SK-N-SH (cell line): Measurements from ENCODE around the gene DUSP1. TPM values are rescaled to one million over a fixed set of nuclear protein-coding genes. Genes with fewer than 3 reads are reported as not detected.

Experiments
- CTCF ChIA-PET: fragments of 300-600, 350-600 bp; formaldehyde crosslinking; extraction: SDS; loops from one replicate; lab custom pipeline; 2021; lab: Yijun Ruan, JAX
- POLR2A ChIA-PET: fragments of 350-600 bp; sonication (Branson Sonifier 250); formaldehyde crosslinking; extraction: SDS; loops from one replicate; lab custom pipeline; 2020; ENCODE audit warnings: antibody characterized with exemption, inconsistent platforms; lab: Yijun Ruan, JAX
- DNase-seq: peaks from one replicate; pipeline ENCODE4 v3.0.0; 2012
- H2AFZ ChIP-seq: fragments of 200-600 bp; sonication (generic); 2 replicates; pipeline ENCODE4 v1.8.1; 2016; ENCODE audit warnings: antibody characterized with exemption, mild to moderate bottlenecking, low read depth
- H3F3A ChIP-seq: fragments of 200-600 bp; sonication (generic); replicated peaks from 2 replicates; pipeline ENCODE3; 2016; ENCODE audit warnings: antibody characterized with exemption, mild to moderate bottlenecking; ENCODE audit not compliant: insufficient read depth
- H3K27ac ChIP-seq, 2 experiments: fragments of 200-500 bp in 1 of 2; fragments of 200-600 bp in 1 of 2; sonication (Bioruptor generic) in 1 of 2; sonication (generic), shearing (Covaris generic) in 1 of 2; 2 replicates each; pipeline versions ENCODE4 v1.5.1 to v1.6.1; 2014 to 2016; ENCODE audit warnings: low read depth in 2 of 2, inconsistent platforms in 1 of 2, low read length in 1 of 2, mild to moderate bottlenecking in 1 of 2, mixed read lengths in 1 of 2
- H3K27me3 ChIP-seq: fragments of 200-600 bp; sonication (generic), shearing (Covaris generic); 2 replicates; pipeline ENCODE4 v1.6.1; 2016; ENCODE audit warnings: mixed run types; ENCODE audit not compliant: insufficient read depth
- H3K36me3 ChIP-seq, 2 experiments: fragments of 200-500 bp in 1 of 2; fragments of 200-600 bp in 1 of 2; sonication (Bioruptor generic) in 1 of 2; sonication (generic) in 1 of 2; replicated peaks in 1 of 2; 2 replicates each; pipeline versions ENCODE3 to v1.5.1; 2014 to 2016; ENCODE audit warnings: low read length in 1 of 2, mild to moderate bottlenecking in 1 of 2; ENCODE audit not compliant: insufficient read depth in 2 of 2, control insufficient read depth in 1 of 2
- H3K4me1 ChIP-seq, 2 experiments: fragments of 200-500 bp in 1 of 2; fragments of 200-600 bp in 1 of 2; sonication (Bioruptor generic) in 1 of 2; sonication (generic), shearing (Covaris generic) in 1 of 2; 2 replicates each; pipeline versions ENCODE4 v1.5.1 to v1.6.1; 2014 to 2016; ENCODE audit warnings: low read depth in 1 of 2, low read length in 1 of 2, mixed run types in 1 of 2; ENCODE audit not compliant: insufficient read depth in 2 of 2, control insufficient read depth in 1 of 2
- H3K4me2 ChIP-seq: fragments of 200-600 bp; sonication (generic), shearing (Covaris generic); 2 replicates; pipeline ENCODE4 v1.6.1; 2017; ENCODE audit warnings: mixed run types
- H3K4me3 ChIP-seq, 2 experiments: fragments of 200-500 bp in 1 of 2; fragments of 200-600 bp in 1 of 2; sonication (Bioruptor generic) in 1 of 2; sonication (generic), shearing (Covaris generic) in 1 of 2; 2 replicates each; pipeline versions ENCODE4 v1.5.1 to v1.8.1; 2014 to 2016; ENCODE audit warnings: low read depth in 2 of 2, inconsistent platforms in 1 of 2, low read length in 1 of 2, mild to moderate bottlenecking in 1 of 2, mixed read lengths in 1 of 2, moderate library complexity in 1 of 2
- H3K79me2 ChIP-seq: fragments of 200-600 bp; sonication (generic); 2 replicates; pipeline ENCODE4 v1.8.1; 2017; ENCODE audit warnings: mild to moderate bottlenecking; ENCODE audit not compliant: insufficient read depth
- H3K9ac ChIP-seq: fragments of 200-600 bp; sonication (generic); 2 replicates; pipeline ENCODE4 v1.6.1; 2017; ENCODE audit warnings: mixed run types
- H3K9me2 ChIP-seq: fragments of 200-600 bp; sonication (generic); 2 replicates; pipeline ENCODE4 v1.6.1; 2017; ENCODE audit warnings: mixed run types
- H3K9me3 ChIP-seq: fragments of 200-600 bp; sonication (generic); 2 replicates; pipeline ENCODE4 v1.6.1; 2017; ENCODE audit warnings: mixed run types, mild to moderate bottlenecking, moderate library complexity
- H4K20me1 ChIP-seq: fragments of 200-600 bp; sonication (generic); 2 replicates; pipeline ENCODE4 v1.6.1; 2017; ENCODE audit warnings: mild to moderate bottlenecking, mixed run types; ENCODE audit not compliant: insufficient read depth
- CHD2 ChIP-seq: fragments of 150-350 bp; IDR thresholded peaks from 2 replicates; pipeline ENCODE4 v1.6.1; 2018; ENCODE audit warnings: low read length; ENCODE audit not compliant: partially characterized antibody
- ELF1 ChIP-seq: IDR thresholded peaks from 2 replicates; pipeline ENCODE4 v1.4.0; 2012
- FOSL2 ChIP-seq: IDR thresholded peaks from 2 replicates; pipeline ENCODE4 v1.4.0; 2012; ENCODE audit warnings: low read depth, mild to moderate bottlenecking, moderate library complexity, borderline replicate concordance
- FOXJ3 ChIP-seq: sonication (generic); formaldehyde crosslinking; IDR thresholded peaks from 2 replicates; pipeline ENCODE4 v1.5.1; 2020; ENCODE audit warnings: mild to moderate bottlenecking, missing genetic modification reagents
- GABPA ChIP-seq: IDR thresholded peaks from 2 replicates; pipeline ENCODE4 v1.4.0; 2012; ENCODE audit warnings: low read depth, mild to moderate bottlenecking
- JUND ChIP-seq: IDR thresholded peaks from 2 replicates; pipeline ENCODE4 v1.4.0; 2012
- MEF2A ChIP-seq: IDR thresholded peaks from 2 replicates; pipeline ENCODE4 v1.4.0; 2012; ENCODE audit warnings: low read depth, borderline replicate concordance
- NFIC ChIP-seq: IDR thresholded peaks from 2 replicates; pipeline ENCODE4 v1.4.0; 2012; ENCODE audit warnings: borderline replicate concordance
- NRF1 ChIP-seq: IDR thresholded peaks from 2 replicates; pipeline ENCODE4 v1.6.1; 2012; ENCODE audit warnings: low read depth, mild to moderate bottlenecking, low read length
- RAD21 ChIP-seq: IDR thresholded peaks from 2 replicates; pipeline ENCODE4 v1.6.1; 2012; ENCODE audit warnings: mild to moderate bottlenecking, low read length
- RXRA ChIP-seq: IDR thresholded peaks from 2 replicates; pipeline ENCODE4 v1.4.0; 2012; ENCODE audit warnings: low read depth, mild to moderate bottlenecking, borderline replicate concordance
- SMC3 ChIP-seq: IDR thresholded peaks from 2 replicates; pipeline ENCODE4 v1.6.1; 2012; ENCODE audit warnings: low read depth, low read length, improper control_type of control experiment
- TAF1 ChIP-seq: IDR thresholded peaks from 2 replicates; pipeline ENCODE4 v1.6.1; 2012; ENCODE audit warnings: low read depth, mild to moderate bottlenecking, low read length, moderate library complexity, borderline replicate concordance
- TCF12 ChIP-seq: IDR thresholded peaks from 2 replicates; pipeline ENCODE4 v1.4.0; 2012
- WGBS: methylation state at CpG from one replicate; pipeline ENCODE4 v1.1.6; 2017; ENCODE audit warnings: low lambda C conversion rate; 5-methylcytosine and 5-hydroxymethylcytosine counted together
- polyA plus RNA-seq, 3 experiments: library from polyadenylated mRNA; depleted of rRNA; stranded (reverse); fragments of >200 nt; gene quantifications; 2 replicates each; pipeline ENCODE4 v1.2.3, GENCODE V29; 2012
- TF ChIP-seq, protein P1 (sequence below): IDR thresholded peaks from 2 replicates; pipeline ENCODE4; 2012
- TF ChIP-seq, protein P2 (sequence below): fragments of 150-350 bp; IDR thresholded peaks from 2 replicates; pipeline ENCODE4 v1.6.1; 2016; ENCODE audit warnings: mild to moderate bottlenecking, low read depth, low read length
- TF ChIP-seq, protein P3 (sequence below): IDR thresholded peaks from 2 replicates; pipeline ENCODE4 v1.6.1; 2012; ENCODE audit warnings: mild to moderate bottlenecking, low read depth, low read length, moderate library complexity
- TF ChIP-seq, protein P4 (sequence below): fragments of 200-600 bp; sonication (generic); IDR thresholded peaks from 2 replicates; pipeline ENCODE4 v1.6.1; 2017; ENCODE audit warnings: antibody characterized with exemption, mild to moderate bottlenecking, moderate library complexity

The DUSP1 gene
- polyA plus RNA-seq, 1 of the 3 experiments (the other 2 are of a cell fraction): 455 TPM

DNA sequence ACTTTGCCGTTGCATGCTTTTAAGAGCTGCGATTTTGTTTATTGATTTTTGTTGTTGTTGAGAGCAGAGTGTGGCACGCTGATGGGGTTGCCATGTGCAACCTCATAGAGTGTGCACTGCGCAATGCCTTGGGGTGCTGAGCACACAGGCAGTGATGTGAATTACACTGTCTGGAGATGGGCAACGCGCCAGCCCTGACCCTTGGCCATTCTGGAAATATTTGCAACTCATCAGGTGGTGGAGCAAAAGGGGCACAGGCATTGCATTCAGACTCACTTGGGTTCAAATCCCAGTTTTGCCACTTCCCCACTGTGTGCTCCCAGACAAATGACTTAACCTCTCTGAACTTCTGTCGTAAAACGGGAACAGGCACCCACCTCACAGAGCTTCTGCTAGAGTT, 25.6 kb downstream of the DUSP1 start:
- H3K27me3 ChIP-seq: no peaks in the 10 kb centered on the region
- no peak overlapping the region for H3K9ac ChIP-seq
- H3K4me1 ChIP-seq: peaks cover 0 to 8% of the 10 kb centered on the region in 2 experiments; a peak in 3 of 4 replicates
- H4K20me1 ChIP-seq: no peaks in the 10 kb centered on the region
- no peaks in the 10 kb centered on the region for H3K79me2 ChIP-seq
- H3K9me3 ChIP-seq: no peaks in the 10 kb centered on the region
- H3K4me3 ChIP-seq: no peak overlapping the region
- no peak overlapping the region for H3K4me2 ChIP-seq
- peaks cover 5% of the 10 kb centered on the region for H3F3A ChIP-seq
- H3K36me3 ChIP-seq: no peaks in the 10 kb centered on the region
- no peaks in the 10 kb centered on the region for H3K9me2 ChIP-seq
- ChIA-PET CTCF (interaction anchor here (1.2 to 1.3 kb wide), 3 partner anchors 31 to 187 kb away, joined by 3 read pairs; no protein-coding TSS in a partner anchor), POLR2A (no interaction called here)
- DNase-seq: no peak
- no peak for TF ChIP-seq ELF1
- TF ChIP-seq CHD2: no peak
- TF ChIP-seq NFIC: no peak
- no peak for TF ChIP-seq TAF1
- TF ChIP-seq NRF1: no peak
- TF ChIP-seq GABPA: no peak
- no peak for TF ChIP-seq FOSL2
- TF ChIP-seq RAD21: no peak
- no peak for TF ChIP-seq TCF12
- TF ChIP-seq JUND: no peak
- no peak for TF ChIP-seq MEF2A
- TF ChIP-seq, protein P1, sequence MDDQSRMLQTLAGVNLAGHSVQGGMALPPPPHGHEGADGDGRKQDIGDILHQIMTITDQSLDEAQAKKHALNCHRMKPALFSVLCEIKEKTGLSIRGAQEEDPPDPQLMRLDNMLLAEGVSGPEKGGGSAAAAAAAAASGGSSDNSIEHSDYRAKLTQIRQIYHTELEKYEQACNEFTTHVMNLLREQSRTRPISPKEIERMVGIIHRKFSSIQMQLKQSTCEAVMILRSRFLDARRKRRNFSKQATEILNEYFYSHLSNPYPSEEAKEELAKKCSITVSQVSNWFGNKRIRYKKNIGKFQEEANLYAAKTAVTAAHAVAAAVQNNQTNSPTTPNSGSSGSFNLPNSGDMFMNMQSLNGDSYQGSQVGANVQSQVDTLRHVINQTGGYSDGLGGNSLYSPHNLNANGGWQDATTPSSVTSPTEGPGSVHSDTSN: no peak
- TF ChIP-seq, protein P2, sequence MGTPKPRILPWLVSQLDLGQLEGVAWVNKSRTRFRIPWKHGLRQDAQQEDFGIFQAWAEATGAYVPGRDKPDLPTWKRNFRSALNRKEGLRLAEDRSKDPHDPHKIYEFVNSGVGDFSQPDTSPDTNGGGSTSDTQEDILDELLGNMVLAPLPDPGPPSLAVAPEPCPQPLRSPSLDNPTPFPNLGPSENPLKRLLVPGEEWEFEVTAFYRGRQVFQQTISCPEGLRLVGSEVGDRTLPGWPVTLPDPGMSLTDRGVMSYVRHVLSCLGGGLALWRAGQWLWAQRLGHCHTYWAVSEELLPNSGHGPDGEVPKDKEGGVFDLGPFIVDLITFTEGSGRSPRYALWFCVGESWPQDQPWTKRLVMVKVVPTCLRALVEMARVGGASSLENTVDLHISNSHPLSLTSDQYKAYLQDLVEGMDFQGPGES: no peak
- TF ChIP-seq SMC3: no peak
- TF ChIP-seq RXRA: no peak
- TF ChIP-seq FOXJ3 (CRISPR knock-in tag): no peak
- TF ChIP-seq, protein P3, sequence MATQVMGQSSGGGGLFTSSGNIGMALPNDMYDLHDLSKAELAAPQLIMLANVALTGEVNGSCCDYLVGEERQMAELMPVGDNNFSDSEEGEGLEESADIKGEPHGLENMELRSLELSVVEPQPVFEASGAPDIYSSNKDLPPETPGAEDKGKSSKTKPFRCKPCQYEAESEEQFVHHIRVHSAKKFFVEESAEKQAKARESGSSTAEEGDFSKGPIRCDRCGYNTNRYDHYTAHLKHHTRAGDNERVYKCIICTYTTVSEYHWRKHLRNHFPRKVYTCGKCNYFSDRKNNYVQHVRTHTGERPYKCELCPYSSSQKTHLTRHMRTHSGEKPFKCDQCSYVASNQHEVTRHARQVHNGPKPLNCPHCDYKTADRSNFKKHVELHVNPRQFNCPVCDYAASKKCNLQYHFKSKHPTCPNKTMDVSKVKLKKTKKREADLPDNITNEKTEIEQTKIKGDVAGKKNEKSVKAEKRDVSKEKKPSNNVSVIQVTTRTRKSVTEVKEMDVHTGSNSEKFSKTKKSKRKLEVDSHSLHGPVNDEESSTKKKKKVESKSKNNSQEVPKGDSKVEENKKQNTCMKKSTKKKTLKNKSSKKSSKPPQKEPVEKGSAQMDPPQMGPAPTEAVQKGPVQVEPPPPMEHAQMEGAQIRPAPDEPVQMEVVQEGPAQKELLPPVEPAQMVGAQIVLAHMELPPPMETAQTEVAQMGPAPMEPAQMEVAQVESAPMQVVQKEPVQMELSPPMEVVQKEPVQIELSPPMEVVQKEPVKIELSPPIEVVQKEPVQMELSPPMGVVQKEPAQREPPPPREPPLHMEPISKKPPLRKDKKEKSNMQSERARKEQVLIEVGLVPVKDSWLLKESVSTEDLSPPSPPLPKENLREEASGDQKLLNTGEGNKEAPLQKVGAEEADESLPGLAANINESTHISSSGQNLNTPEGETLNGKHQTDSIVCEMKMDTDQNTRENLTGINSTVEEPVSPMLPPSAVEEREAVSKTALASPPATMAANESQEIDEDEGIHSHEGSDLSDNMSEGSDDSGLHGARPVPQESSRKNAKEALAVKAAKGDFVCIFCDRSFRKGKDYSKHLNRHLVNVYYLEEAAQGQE: no peak
- TF ChIP-seq, protein P4, sequence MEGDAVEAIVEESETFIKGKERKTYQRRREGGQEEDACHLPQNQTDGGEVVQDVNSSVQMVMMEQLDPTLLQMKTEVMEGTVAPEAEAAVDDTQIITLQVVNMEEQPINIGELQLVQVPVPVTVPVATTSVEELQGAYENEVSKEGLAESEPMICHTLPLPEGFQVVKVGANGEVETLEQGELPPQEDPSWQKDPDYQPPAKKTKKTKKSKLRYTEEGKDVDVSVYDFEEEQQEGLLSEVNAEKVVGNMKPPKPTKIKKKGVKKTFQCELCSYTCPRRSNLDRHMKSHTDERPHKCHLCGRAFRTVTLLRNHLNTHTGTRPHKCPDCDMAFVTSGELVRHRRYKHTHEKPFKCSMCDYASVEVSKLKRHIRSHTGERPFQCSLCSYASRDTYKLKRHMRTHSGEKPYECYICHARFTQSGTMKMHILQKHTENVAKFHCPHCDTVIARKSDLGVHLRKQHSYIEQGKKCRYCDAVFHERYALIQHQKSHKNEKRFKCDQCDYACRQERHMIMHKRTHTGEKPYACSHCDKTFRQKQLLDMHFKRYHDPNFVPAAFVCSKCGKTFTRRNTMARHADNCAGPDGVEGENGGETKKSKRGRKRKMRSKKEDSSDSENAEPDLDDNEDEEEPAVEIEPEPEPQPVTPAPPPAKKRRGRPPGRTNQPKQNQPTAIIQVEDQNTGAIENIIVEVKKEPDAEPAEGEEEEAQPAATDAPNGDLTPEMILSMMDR: no peak
- WGBS: 75% methylated on average over 8 of the region's 8 CpGs
- no peak overlapping the region for H3K27ac ChIP-seq
- no peak overlapping the region for H2AFZ ChIP-seq
